AG04450 (cell line): ENCODE measurements around the gene OR8B3. TPM values are rescaled to one million over a fixed set of nuclear protein-coding genes. Genes with fewer than 3 reads are reported as not detected.
"Not testable (repeated sequence)": the region's sequence is repeated elsewhere in the genome, so short reads cannot be mapped to it uniquely, and the experiment has no call there.

ENCODE experiments used
- CTCF ChIA-PET: fragments of 300-600, 350-600 bp; formaldehyde crosslinking; extraction: SDS; loops from one replicate; lab custom pipeline; 2022; ENCODE audit warnings: antibody characterized with exemption, inconsistent platforms; lab: Charles Lee
- POLR2A ChIA-PET: fragments of 350-600 bp; formaldehyde crosslinking; extraction: SDS; loops from one replicate; lab custom pipeline; 2021; ENCODE audit warnings: antibody characterized with exemption, inconsistent platforms; lab: Yijun Ruan, JAX
- DNase-seq: peaks from one replicate; pipeline ENCODE4 v3.0.0-alpha.2; 2011; ENCODE audit warnings: low read depth, low spot score
- H3K27ac ChIP-seq: one replicate; pipeline ENCODE4 v1.5.1; 2012; ENCODE audit warnings: low read depth, low read length, control low read depth
- H3K27me3 ChIP-seq: one replicate; pipeline ENCODE4 v1.6.0; 2012; ENCODE audit warnings: low read length; ENCODE audit not compliant: control insufficient read depth, insufficient read depth
- H3K4me3 ChIP-seq: 2 replicates; pipeline ENCODE4 v1.5.1; 2011; ENCODE audit warnings: mild to moderate bottlenecking, low read depth, low read length, control low read depth
- H3K9me3 ChIP-seq: 2 replicates; pipeline ENCODE4 v1.5.1; 2012; ENCODE audit warnings: low read length; ENCODE audit not compliant: control insufficient read depth, insufficient read depth
- polyA plus RNA-seq: library from polyadenylated mRNA; depleted of rRNA; stranded (reverse); fragments of >200 nt; gene quantifications from 2 replicates; pipeline ENCODE4 v1.2.3, GENCODE V29; 2011
- TF ChIP-seq, protein P1 (sequence below): IDR thresholded peaks from 2 replicates; pipeline ENCODE4 v1.5.1; 2011; ENCODE audit warnings: low read depth, low read length, control low read depth, inconsistent platforms

The OR8B3 gene
- polyA plus RNA-seq, 1 experiment, result not detected

DNA sequence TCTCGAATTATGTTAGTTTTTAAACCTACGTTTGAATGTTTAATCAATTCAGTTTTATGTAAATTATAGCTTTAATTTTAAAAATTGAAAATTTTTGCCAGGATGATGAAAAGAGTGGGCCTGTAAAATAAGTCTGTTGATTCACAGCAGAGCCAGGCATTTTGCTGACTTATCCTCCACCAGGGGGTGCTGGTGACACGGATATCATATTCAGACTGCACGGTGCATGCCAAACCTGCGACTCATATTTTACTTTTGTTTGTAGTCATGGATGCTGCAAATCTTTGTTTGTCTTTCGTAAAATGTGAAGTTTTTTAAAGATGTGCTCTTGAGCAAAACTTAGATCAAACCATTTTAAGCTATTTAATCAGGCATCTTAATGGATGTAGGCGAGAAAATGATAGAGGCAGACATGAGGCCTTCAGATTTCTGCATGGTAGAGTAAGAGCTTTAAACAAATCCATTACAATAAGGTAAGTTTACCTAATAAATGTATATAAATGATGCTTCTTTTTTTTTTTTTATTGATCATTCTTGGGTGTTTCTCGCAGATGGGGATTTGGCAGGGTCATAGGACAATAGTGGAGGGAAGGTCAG is 3.6 kb upstream of the OR8B3 start:
- no peak overlapping the region for H3K4me3 ChIP-seq
- DNase-seq, result peak; percentile 74
- no peaks in the 10 kb centered on the region for H3K9me3 ChIP-seq
- ChIA-PET POLR2A (no interaction called here), CTCF (interaction anchor here (0.5 to 4.2 kb wide), 94 partner anchors 8 to 1859 kb away, joined by 3 to 148 read pairs (median 4); partner anchors contain the start of genes FEZ1, OR10G7, OR8A1 and OR8B2)
- no peaks in the 10 kb centered on the region for H3K27me3 ChIP-seq
- H3K27ac ChIP-seq, result no peak overlapping the region
- TF ChIP-seq, protein P1, sequence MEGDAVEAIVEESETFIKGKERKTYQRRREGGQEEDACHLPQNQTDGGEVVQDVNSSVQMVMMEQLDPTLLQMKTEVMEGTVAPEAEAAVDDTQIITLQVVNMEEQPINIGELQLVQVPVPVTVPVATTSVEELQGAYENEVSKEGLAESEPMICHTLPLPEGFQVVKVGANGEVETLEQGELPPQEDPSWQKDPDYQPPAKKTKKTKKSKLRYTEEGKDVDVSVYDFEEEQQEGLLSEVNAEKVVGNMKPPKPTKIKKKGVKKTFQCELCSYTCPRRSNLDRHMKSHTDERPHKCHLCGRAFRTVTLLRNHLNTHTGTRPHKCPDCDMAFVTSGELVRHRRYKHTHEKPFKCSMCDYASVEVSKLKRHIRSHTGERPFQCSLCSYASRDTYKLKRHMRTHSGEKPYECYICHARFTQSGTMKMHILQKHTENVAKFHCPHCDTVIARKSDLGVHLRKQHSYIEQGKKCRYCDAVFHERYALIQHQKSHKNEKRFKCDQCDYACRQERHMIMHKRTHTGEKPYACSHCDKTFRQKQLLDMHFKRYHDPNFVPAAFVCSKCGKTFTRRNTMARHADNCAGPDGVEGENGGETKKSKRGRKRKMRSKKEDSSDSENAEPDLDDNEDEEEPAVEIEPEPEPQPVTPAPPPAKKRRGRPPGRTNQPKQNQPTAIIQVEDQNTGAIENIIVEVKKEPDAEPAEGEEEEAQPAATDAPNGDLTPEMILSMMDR, result peak; percentile 88

DNA sequence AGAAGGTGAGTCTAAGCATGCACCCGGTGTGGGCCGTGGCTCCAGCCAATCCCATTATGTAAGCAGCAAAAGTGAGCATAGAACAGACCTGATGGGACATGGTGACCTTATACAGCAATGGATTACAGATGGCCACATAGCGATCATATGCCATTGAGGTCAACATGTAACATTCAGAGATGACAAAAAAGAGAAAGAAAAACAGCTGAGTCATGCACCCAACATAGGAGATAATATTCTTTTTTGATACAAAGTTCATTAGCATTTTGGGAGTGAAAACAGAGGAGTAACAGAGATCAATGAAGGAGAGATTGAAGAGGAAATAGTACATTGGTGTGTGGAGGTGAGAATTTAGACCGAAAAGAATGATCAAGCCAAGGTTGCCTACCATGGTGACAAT is 2.0 kb downstream of the OR8B3 start:
- H3K27ac ChIP-seq, CTCF ChIA-PET, H3K27me3 ChIP-seq, DNase-seq, H3K9me3 ChIP-seq, H3K4me3 ChIP-seq, POLR2A ChIA-PET: not testable (repeated sequence)

DNA sequence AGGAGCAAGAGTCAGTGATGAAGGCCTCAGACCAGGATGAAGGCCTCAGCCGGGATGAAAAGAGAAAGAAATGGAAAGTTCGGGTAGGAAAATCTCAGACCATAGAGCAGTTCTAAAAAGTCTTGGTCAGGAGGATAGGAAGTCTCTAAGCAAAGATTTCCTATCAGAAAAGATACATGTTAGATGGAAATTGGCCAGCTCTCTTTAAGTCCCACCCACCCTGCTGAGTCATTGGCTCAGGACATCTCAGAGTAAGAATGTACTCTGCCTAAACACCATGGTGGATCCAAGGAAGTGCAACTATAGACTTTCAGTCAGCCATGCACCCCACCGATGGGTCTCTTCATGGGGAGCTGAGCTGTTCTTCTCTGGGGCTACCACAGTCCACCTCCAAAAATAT is 4.4 kb downstream of the OR8B3 start:
- Histone ChIP-seq H3K9me3 (no peaks in the 10 kb centered on the region), H3K27me3 (no peaks in the 10 kb centered on the region), H3K4me3 (no peak overlapping the region), H3K27ac (no peak overlapping the region)
- TF ChIP-seq, protein P1, result no peak
- ChIA-PET CTCF (interaction anchor here (0.9 to 1.0 kb wide), 2 partner anchors 8 to 192 kb away, joined by 3 read pairs; no protein-coding TSS in a partner anchor), POLR2A (no interaction called here)
- no peak for DNase-seq

DNA sequence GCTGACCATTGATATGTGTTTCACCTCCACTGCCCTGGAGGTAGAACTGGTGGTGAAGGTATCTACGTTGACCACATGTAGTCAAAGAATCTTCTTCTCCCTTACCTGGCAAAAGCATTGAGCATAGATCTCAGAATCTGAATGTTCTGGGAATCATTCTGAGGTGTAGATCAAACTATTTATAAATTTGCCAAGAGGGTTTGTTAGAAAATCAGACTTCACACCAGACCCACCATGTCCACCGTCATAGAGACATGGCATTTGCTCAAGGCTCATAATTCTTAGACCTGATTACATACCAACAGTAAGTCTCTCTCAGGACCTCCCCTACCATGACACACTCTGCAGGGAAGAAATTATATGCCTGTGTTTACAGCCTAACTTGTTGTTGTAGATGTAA is 14.4 kb downstream of the OR8B3 start, which contains the start of gene OR8B2:
OR8B2 (minus strand) TSS at position 101 of the 400 bp plus-strand sequence. CDS start 1,156 bp downstream, outside the sequence.
- H3K9me3 ChIP-seq, result no peaks in the 10 kb centered on the region
- no peak within 1 kb of the TSS for H3K27ac ChIP-seq
- TF ChIP-seq, protein P1, result no peak
- H3K4me3 ChIP-seq, result no peak within 1 kb of the TSS
- CTCF ChIA-PET, result interaction anchor here (1.5 kb wide), 1 partner anchor 18 kb away, joined by 3 read pairs; no protein-coding TSS in a partner anchor
- no peak for DNase-seq
- POLR2A ChIA-PET, result no interaction called here
- H3K27me3 ChIP-seq, result no peaks in the 10 kb centered on the region

DNA sequence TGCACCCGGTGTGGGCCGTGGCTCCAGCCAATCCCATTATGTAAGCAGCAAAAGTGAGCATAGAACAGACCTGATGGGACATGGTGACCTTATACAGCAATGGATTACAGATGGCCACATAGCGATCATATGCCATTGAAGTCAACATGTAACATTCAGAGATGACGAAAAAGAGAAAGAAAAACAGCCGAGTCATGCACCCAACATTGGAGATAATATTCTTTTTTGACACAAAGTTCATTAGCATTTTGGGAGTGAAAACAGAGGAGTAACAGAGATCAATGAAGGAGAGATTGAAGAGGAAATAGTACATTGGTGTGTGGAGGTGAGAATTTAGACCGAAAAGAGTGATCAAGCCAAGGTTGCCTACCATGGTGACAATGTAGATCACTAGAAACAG is 16.0 kb downstream of the OR8B3 start:
- POLR2A ChIA-PET, H3K9me3 ChIP-seq, H3K27ac ChIP-seq, DNase-seq, H3K4me3 ChIP-seq, CTCF ChIA-PET, H3K27me3 ChIP-seq: not testable (repeated sequence)

DNA sequence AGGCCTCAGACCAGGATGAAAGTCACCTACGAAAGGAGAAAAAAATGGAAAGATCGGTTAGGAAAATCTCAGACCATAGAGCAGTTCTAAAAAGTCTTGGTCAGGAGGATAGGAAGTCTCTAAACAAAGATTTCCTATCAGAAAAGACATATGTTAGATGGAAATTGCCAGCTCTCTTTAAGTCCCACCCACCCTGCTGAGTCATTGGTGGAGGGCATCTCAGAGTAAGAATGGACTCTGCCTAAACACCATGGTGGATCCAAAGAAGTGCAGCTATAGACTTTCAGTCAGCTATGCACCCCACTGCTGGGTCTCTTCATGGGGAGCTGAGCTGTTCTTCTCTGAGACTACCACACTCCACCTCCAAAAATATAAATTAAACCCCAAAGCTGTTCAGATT is 18.2 kb downstream of the OR8B3 start:
- Histone ChIP-seq H3K27ac (no peak overlapping the region), H3K4me3 (no peak overlapping the region), H3K27me3 (no peaks in the 10 kb centered on the region), H3K9me3 (no peaks in the 10 kb centered on the region)
- CTCF ChIA-PET, result interaction anchor here (1.0 kb wide), 2 partner anchors 22 to 263 kb away, joined by 3 to 6 read pairs; no protein-coding TSS in a partner anchor
- POLR2A ChIA-PET, result no interaction called here
- no peak for DNase-seq
- TF ChIP-seq, protein P1, result no peak
